MM.1S (cell line): ENCODE results near the gene ADAMTS2.

Source experiments
- DNase-seq: peaks from one replicate; pipeline ENCODE4 v3.0.0-alpha.2; 2015
- H2AFZ ChIP-seq: fragments of 300-600 bp; sonication (generic); 2 replicates; pipeline ENCODE4 v1.6.0; 2016; ENCODE audit warnings: antibody characterized with exemption, low read length
- H3F3A ChIP-seq: fragments of 300-600 bp; sonication (generic); 2 replicates; pipeline ENCODE4 v1.6.1; 2016; ENCODE audit warnings: mild to moderate bottlenecking, antibody characterized with exemption, low read length, moderate library complexity, mixed read lengths; ENCODE audit not compliant: insufficient read depth
- H3K27ac ChIP-seq: fragments of 300-600 bp; sonication (generic); 2 replicates; pipeline ENCODE4 v1.5.1; 2016; ENCODE audit warnings: mild to moderate bottlenecking, low read length
- H3K27me3 ChIP-seq: fragments of 300-600 bp; sonication (generic); replicated peaks from 2 replicates; pipeline ENCODE4 v1.6.0; 2016; ENCODE audit warnings: low read length; ENCODE audit not compliant: insufficient read depth
- H3K36me3 ChIP-seq: fragments of 300-600 bp; sonication (generic); replicated peaks from 2 replicates; pipeline ENCODE4 v1.6.1; 2016; ENCODE audit warnings: mild to moderate bottlenecking, low read length, mixed read lengths; ENCODE audit not compliant: insufficient read depth
- H3K4me1 ChIP-seq: fragments of 300-600 bp; sonication (generic); 2 replicates; pipeline ENCODE4 v1.6.1; 2016; ENCODE audit warnings: low read length, mixed read lengths
- H3K4me2 ChIP-seq: fragments of 300-600 bp; sonication (generic); 2 replicates; pipeline ENCODE4 v1.6.0; 2016; ENCODE audit warnings: low read depth, low read length
- H3K4me3 ChIP-seq: fragments of 300-600 bp; sonication (generic); 2 replicates; pipeline ENCODE4 v1.5.1; 2016; ENCODE audit warnings: low read length, mixed read lengths
- H3K79me2 ChIP-seq: fragments of 300-600 bp; sonication (generic); 2 replicates; pipeline ENCODE4 v1.6.1; 2016; ENCODE audit warnings: mixed run types, low read length, mixed read lengths
- H3K9ac ChIP-seq: fragments of 300-600 bp; sonication (generic); 2 replicates; pipeline ENCODE4 v1.6.1; 2016; ENCODE audit warnings: low read length, mixed read lengths
- H3K9me2 ChIP-seq: fragments of 300-600 bp; sonication (generic); replicated peaks from 2 replicates; pipeline ENCODE4 v1.6.1; 2016; ENCODE audit warnings: mild to moderate bottlenecking, low read length, mixed read lengths; ENCODE audit not compliant: insufficient read depth
- H3K9me3 ChIP-seq: fragments of 300-600 bp; sonication (generic); replicated peaks from 2 replicates; pipeline ENCODE4 v1.6.1; 2016; ENCODE audit warnings: mild to moderate bottlenecking, low read length, mixed read lengths; ENCODE audit not compliant: insufficient read depth
- H4K20me1 ChIP-seq: fragments of 300-600 bp; sonication (generic); 2 replicates; pipeline ENCODE4 v1.6.1; 2016; ENCODE audit warnings: mild to moderate bottlenecking, low read length, moderate library complexity, mixed read lengths; ENCODE audit not compliant: insufficient read depth
- EZH2 ChIP-seq: fragments of 300-600 bp; sonication (generic); optimal IDR thresholded peaks from 2 replicates; pipeline ENCODE3; 2017; ENCODE audit warnings: low read depth, mild to moderate bottlenecking, antibody characterized with exemption, low read length, mixed read lengths
- EZH2phosphoT487 ChIP-seq: fragments of 300-600 bp; sonication (generic); IDR thresholded peaks from 2 replicates; pipeline ENCODE4 v1.6.1; 2018; ENCODE audit warnings: antibody characterized with exemption, low read length
- TF ChIP-seq, protein P1 (sequence below): fragments of 300-600 bp; sonication (generic); IDR thresholded peaks from 2 replicates; pipeline ENCODE4 v1.5.1; 2016; ENCODE audit warnings: antibody characterized with exemption, low read length, mixed read lengths

The ADAMTS2 gene

DNA sequence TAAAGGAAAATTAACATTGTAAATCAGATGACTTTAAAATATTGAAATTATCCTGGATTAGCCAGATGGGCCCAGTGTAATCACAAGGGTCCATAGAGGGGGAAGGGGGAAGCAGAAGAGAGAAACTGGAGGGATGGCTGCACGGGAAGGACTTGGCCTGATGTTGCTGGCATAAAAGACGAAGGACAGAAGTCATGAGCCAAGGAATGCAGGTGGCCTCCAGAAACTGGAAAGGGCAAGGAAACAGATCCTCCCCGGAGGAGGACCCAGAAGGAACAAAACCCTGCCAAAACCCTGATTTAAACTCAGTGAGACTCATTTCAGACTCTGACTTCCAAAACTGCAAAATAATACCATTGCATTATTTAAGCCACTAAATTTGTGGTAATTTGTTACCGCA is 100.2 kb downstream of the ADAMTS2 start:
- no peak overlapping the region for H3K27ac ChIP-seq
- no peak overlapping the region for H3K4me2 ChIP-seq
- H3K4me3 ChIP-seq = no peak overlapping the region
- no peak overlapping the region for H3K9ac ChIP-seq
- H3K79me2 ChIP-seq = no peaks in the 10 kb centered on the region
- no peak overlapping the region for H2AFZ ChIP-seq
- no peak for TF ChIP-seq EZH2
- TF ChIP-seq, protein P1, sequence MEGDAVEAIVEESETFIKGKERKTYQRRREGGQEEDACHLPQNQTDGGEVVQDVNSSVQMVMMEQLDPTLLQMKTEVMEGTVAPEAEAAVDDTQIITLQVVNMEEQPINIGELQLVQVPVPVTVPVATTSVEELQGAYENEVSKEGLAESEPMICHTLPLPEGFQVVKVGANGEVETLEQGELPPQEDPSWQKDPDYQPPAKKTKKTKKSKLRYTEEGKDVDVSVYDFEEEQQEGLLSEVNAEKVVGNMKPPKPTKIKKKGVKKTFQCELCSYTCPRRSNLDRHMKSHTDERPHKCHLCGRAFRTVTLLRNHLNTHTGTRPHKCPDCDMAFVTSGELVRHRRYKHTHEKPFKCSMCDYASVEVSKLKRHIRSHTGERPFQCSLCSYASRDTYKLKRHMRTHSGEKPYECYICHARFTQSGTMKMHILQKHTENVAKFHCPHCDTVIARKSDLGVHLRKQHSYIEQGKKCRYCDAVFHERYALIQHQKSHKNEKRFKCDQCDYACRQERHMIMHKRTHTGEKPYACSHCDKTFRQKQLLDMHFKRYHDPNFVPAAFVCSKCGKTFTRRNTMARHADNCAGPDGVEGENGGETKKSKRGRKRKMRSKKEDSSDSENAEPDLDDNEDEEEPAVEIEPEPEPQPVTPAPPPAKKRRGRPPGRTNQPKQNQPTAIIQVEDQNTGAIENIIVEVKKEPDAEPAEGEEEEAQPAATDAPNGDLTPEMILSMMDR = no peak
- no peak for TF ChIP-seq EZH2phosphoT487
- no peaks in the 10 kb centered on the region for H3K9me3 ChIP-seq
- no peaks in the 10 kb centered on the region for H3F3A ChIP-seq
- peaks cover 27% of the 10 kb centered on the region; the same call in 1 of the 2 replicates for H3K27me3 ChIP-seq
- H3K9me2 ChIP-seq = no peaks in the 10 kb centered on the region
- H3K36me3 ChIP-seq = no peaks in the 10 kb centered on the region
- no peaks in the 10 kb centered on the region for H3K4me1 ChIP-seq
- DNase-seq = no peak
- H4K20me1 ChIP-seq = no peaks in the 10 kb centered on the region

DNA sequence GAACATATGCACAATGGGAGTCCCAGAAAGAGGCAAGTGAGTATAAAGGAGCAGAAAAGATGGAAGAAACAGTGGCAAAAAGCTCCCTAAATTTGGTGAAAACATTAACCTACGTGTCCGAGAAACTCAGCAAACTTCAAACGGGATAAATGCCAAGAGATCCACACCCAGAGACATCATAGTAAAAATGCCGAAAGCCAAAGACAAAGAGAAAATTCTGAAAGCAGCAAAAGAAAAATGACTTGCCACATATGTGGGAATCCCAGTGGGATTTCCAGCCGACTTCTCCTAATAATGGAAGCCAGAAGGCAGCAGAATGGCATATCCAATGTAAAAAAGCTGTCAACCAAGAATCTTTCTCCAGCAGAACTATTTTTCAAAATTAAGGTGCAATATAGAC is 101.2 kb downstream of the ADAMTS2 start:
- Histone ChIP-seq H3K9ac (no peak overlapping the region), H4K20me1 (no peaks in the 10 kb centered on the region), H3K79me2 (no peaks in the 10 kb centered on the region), H3K4me2 (no peak overlapping the region), H3K9me2 (no peaks in the 10 kb centered on the region), H3K27me3 (peaks cover 25% of the 10 kb centered on the region; the same call in 1 of the 2 replicates), H3F3A (no peaks in the 10 kb centered on the region), H3K36me3 (no peaks in the 10 kb centered on the region), H3K9me3 (no peaks in the 10 kb centered on the region), H2AFZ (no peak overlapping the region), H3K4me1 (no peaks in the 10 kb centered on the region), H3K27ac (no peak overlapping the region), H3K4me3 (no peak overlapping the region)
- no peak for TF ChIP-seq EZH2phosphoT487
- TF ChIP-seq EZH2 = no peak
- TF ChIP-seq, protein P1 = no peak
- DNase-seq = no peak

DNA sequence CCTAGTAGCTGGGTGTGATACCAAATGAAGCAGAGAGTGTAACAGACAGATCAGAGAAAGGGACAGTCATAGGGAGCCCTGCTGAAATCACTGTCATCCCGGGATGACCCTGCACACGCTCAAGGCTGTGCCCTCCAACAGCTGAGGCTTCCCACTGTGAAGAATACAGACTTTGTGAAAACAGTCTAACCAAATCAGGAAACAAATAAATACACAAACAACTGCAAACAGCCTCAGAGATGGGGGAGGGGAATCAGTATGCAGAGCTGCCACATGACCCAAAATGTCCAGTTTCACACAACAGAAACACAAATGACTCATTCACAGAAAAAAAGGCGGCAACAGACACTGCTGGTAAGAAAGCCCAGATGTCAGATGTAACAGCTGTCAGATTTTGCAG is 101.9 kb downstream of the ADAMTS2 start:
- H3K4me1 ChIP-seq = no peaks in the 10 kb centered on the region
- H3K27ac ChIP-seq = no peak overlapping the region
- H3K36me3 ChIP-seq = no peaks in the 10 kb centered on the region
- H3K4me3 ChIP-seq = no peak overlapping the region
- H3K9me2 ChIP-seq = no peaks in the 10 kb centered on the region
- no peaks in the 10 kb centered on the region for H4K20me1 ChIP-seq
- no peaks in the 10 kb centered on the region for H3K9me3 ChIP-seq
- no peak overlapping the region for H3K4me2 ChIP-seq
- H3F3A ChIP-seq = no peaks in the 10 kb centered on the region
- no peak overlapping the region for H2AFZ ChIP-seq
- peaks cover 20% of the 10 kb centered on the region; the same call in 1 of the 2 replicates for H3K27me3 ChIP-seq
- DNase-seq = no peak
- H3K9ac ChIP-seq = no peak overlapping the region
- TF ChIP-seq, protein P1 = no peak
- TF ChIP-seq EZH2phosphoT487 (no peak), EZH2 (no peak)
- H3K79me2 ChIP-seq = no peaks in the 10 kb centered on the region
